DND-41 (cell line): Measurements from ENCODE around the gene TSC22D1.

ENCODE experiments used
- CTCF ChIP-seq: IDR thresholded peaks from 2 replicates; pipeline ENCODE4 v1.5.1; 2012; ENCODE audit warnings: borderline replicate concordance, low read length, moderate library complexity, mild to moderate bottlenecking; ENCODE audit not compliant: poor library complexity, severe bottlenecking; ENCODE audit errors: extremely low read depth
- EZH2 ChIP-seq: IDR thresholded peaks from 3 replicates; pipeline ENCODE4 v1.6.1; 2012; ENCODE audit warnings: borderline replicate concordance, low read depth, mild to moderate bottlenecking, moderate library complexity, low read length, inconsistent platforms; ENCODE audit not compliant: severe bottlenecking

DNA sequence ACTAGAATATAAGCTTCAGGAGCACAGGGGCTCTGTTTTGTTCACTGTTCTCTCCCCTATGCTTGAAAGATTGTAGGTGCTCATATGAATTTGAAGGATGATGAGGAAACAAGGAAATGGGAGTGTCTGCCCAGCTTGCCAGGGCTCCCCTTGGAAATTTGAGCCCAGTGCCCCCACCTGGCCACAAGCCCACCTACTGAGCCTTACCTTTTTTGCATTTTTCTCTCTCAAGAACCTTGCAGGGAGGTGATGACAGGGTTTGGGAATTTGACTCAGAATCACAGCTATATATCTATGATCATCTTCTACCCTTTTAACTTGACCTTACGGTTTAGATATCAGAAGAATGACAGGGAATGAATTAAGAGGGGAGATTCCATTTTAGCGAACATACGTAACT is 168.8 kb downstream of the TSC22D1 start:
- peak; percentile 15 for TF ChIP-seq CTCF
- no peak for TF ChIP-seq EZH2
